Epithelial cell of esophagus (primary cell): ENCODE data around the gene ATXN7.

Source experiments
- DNase-seq: peaks from one replicate; pipeline ENCODE4 v3.0.0; 2010; ENCODE audit warnings: low read depth
- H3K4me3 ChIP-seq: 2 replicates; pipeline ENCODE4 v1.5.1; 2011; ENCODE audit warnings: mild to moderate bottlenecking, low read length, control low read depth
- TF ChIP-seq, protein P1 (sequence below): IDR thresholded peaks from 2 replicates; pipeline ENCODE4 v1.5.1; 2011; ENCODE audit warnings: low read depth, mild to moderate bottlenecking, low read length, control low read depth, inconsistent platforms; ENCODE audit not compliant: insufficient read depth; ENCODE audit errors: missing control alignments

Gene ATXN7

DNA sequence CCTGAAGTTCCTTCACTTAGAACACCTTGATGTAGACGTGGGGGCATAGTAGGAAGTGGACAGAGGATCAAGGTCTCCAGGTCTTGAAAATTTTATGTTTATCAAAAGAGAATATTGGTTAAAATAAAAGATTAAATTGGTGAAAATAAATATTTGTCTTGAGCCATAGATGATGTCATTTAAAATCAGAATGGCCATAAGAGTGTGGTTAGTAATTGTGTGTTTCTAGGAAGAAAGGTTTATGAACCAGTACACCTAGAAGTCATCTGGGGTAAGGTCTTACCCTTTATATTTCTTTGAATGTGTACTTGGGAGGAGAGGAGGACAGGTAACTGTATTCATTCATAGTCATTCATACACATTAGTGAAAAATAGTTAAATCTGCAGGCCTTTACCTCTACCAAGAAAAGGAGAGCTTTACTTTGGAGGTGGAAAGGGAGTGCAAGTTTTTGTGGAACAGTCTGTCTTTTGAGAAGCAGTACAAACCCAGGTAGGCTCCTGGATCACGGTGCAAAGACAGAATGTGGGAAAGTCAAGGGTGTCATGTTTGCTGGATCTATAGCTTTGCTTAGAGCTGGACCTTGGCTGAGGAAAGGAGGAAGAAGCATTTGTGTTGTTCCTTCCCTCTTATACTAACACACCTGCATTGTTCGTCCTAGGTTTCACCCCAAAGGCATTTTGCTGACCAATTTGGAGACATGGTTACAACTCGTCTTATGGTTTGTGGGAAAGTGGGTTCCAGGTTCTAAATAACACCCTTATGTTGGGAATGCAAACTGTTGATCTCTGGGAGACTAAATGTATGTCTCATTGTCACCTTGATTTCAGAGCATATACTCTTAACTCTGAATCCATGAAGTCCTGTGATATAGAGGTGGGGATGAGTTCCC is 42.3 kb downstream of the ATXN7 start:
- no peak for DNase-seq
- TF ChIP-seq, protein P1, sequence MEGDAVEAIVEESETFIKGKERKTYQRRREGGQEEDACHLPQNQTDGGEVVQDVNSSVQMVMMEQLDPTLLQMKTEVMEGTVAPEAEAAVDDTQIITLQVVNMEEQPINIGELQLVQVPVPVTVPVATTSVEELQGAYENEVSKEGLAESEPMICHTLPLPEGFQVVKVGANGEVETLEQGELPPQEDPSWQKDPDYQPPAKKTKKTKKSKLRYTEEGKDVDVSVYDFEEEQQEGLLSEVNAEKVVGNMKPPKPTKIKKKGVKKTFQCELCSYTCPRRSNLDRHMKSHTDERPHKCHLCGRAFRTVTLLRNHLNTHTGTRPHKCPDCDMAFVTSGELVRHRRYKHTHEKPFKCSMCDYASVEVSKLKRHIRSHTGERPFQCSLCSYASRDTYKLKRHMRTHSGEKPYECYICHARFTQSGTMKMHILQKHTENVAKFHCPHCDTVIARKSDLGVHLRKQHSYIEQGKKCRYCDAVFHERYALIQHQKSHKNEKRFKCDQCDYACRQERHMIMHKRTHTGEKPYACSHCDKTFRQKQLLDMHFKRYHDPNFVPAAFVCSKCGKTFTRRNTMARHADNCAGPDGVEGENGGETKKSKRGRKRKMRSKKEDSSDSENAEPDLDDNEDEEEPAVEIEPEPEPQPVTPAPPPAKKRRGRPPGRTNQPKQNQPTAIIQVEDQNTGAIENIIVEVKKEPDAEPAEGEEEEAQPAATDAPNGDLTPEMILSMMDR: no peak

DNA sequence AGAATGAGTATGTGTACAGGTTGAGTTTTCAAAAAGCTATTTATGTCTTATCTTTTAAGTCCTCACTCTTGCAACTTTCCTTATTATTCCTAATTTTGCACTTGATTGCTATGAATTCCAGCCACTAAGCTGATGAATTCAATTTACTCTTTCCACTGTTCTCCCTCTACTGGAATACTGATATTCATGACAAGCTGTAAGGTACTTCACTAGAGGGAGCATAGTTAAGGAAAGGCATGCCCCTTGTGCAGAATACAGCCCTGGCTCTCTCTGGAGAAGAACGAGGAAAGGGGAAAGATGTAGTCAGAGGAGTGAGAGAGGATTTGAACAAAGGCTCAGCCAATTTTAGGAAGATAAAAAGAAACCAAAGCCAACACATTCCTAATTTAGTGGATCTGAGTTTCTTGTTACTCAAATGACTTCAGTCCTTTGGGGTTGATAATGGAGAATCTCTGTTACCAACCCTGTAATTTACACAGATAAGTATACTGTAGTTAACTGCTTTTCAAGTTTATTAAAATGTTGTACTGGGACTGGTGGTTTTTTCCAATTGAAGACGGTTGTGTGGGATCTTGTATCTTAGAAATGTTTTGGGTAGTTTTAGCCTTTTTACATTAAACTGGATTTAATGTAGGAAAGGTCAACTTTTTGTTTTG is 44.5 kb downstream of the ATXN7 start:
- TF ChIP-seq, protein P1: peak; percentile 35
- no peak for DNase-seq
- no peak overlapping the region for H3K4me3 ChIP-seq

More for the DNA sequence above, 42.3 kb downstream of the ATXN7 start:
- H3K4me3 ChIP-seq: no peak overlapping the region

DNA sequence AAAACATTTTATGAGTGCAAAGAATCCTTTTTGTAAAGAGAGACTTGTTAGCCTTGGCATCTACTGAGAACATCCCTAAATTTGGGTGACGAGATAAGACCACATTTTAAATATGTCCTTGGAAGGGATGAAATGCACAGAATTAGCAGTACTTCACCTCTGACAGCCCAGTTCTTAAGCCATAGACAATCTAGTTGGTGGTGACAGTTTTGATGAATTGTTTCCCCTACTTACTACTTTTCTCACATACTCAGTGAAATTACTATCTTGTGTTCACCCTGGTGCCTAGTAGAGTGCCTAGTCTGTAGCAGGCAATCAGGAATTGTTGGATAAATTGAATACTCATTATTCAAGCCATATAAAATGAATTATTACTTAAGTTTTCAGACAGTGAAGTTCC is 45.1 kb downstream of the ATXN7 start:
- H3K4me3 ChIP-seq: no peak overlapping the region
- TF ChIP-seq, protein P1: no peak
- no peak for DNase-seq

DNA sequence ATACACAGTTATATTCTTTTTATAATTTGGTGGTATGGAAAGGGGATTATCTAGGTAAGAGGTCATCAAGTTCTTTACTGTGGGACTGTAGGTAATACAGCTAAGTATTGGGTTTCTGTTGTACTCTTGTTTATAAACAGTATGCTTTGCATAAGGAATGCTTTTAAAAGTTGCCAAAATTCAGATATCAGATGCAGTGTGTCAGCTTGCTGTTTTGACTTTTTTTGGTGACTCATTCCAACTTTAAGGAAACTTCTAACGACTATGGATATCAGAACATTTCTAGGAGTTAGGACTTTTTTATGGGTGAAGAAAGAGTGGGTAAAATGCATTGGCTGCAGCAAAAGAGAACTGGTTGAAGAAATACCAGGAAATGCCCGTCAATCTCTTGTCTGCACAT is 45.8 kb downstream of the ATXN7 start:
- DNase-seq: no peak
- H3K4me3 ChIP-seq: no peak overlapping the region
- TF ChIP-seq, protein P1: no peak

DNA sequence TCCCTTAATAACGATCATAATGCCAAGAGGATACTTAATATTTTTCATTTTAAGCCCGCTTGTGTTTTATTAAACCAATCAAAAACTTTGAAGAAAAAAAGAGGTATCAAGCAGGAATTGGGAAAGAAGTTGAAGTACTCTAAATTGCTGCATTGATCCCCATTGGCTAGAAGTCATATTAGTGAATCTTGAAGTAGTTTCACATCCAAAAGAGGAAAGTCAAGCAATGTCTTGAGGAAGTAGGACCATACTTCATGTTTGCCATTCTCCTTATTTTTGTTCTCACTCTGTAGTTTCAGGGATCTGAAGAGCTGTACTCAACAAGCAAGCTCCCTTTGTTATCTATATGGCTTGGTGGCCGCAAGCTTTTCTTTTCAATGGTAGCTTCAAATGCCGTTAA is 46.3 kb downstream of the ATXN7 start:
- TF ChIP-seq, protein P1: no peak
- no peak for DNase-seq
- H3K4me3 ChIP-seq: no peak overlapping the region

DNA sequence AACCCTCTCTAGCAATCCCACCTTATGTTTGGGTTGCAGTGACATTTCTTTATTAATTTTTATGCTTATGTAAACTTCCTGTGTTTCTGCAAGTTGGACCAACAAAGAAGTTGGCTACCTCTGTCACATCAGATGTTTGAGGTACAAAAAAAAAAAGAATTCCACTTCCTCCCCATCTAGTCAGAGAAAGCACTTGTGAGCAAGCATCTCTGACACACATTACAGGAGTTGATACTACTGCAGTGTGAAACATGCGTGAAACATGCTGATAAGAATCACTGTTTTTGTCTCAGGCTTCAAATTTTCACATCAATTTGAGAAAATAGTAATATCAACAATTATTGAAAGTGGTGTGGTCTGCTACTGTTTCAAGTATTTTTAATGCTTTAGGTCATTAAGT is 47.2 kb downstream of the ATXN7 start:
- H3K4me3 ChIP-seq: no peak overlapping the region
- peak; percentile 28 for DNase-seq
- TF ChIP-seq, protein P1: no peak
